Measurements from ENCODE around the gene AUTS2. TPM values are rescaled to one million over a fixed set of nuclear protein-coding genes. Genes with fewer than 3 reads are reported as not detected.

The AUTS2 gene
- total and polyA plus RNA-seq, 9 of the 15 experiments (the other 6 are each of a cell fraction or from before 2014, with no cell fraction given) = 0.58 TPM; not detected in 8

- WGBS (ENCODE audit: insufficient coverage, low coverage, missing lambda C conversion rate) = 0% methylated on average over 3 of the region's 3 CpGs
- no peak for FAIRE-seq
These were observed 63.1 kb downstream of the AUTS2 start for GRCh38 chr7:69661342-69661741.

More at GRCh38 chr7:69661342-69661741, 63.1 kb downstream of the AUTS2 start:
- ATAC-seq (no peak), DNase-seq (ENCODE audit: extremely low read depth in 1 of 4, low spot score in 3 of 4) (no peak)
- H3K9me1 ChIP-seq (ENCODE audit: control insufficient read depth, insufficient read depth, low read length) = no peaks in the 10 kb centered on the region
- H4K20me1 ChIP-seq (replicated peaks; ENCODE audit: control insufficient read depth, insufficient read depth, low read length) = no peaks in the 10 kb centered on the region
- BruUV-seq (replicated peaks) = no TSS peak
- in situ Hi-C loops (cut with MboI) = no loop called here
- no peak overlapping the region for H3K27ac ChIP-seq (ENCODE audit: extremely low read depth, low read depth, low read length)
- H3K4me3 ChIP-seq = no peak overlapping the region
- no peaks in the 10 kb centered on the region for H3K27me3 ChIP-seq (ENCODE audit: control insufficient read depth in 2 of 2, insufficient read depth in 2 of 2, low read length in 2 of 2)
- no peaks in the 10 kb centered on the region for H3K9me3 ChIP-seq (replicated peaks; ENCODE audit: control insufficient read depth, insufficient read depth, low read depth, low read length)
- H3K4me1 ChIP-seq (replicated peaks in 1 of 2; ENCODE audit: control insufficient read depth in 2 of 2, insufficient read depth in 2 of 2, low read length in 2 of 2) = no peaks in the 10 kb centered on the region
- H3K4me2 ChIP-seq (ENCODE audit: insufficient read depth, low read length) = no peak overlapping the region
- H3K79me2 ChIP-seq (ENCODE audit: control insufficient read depth, insufficient read depth, low read length) = no peaks in the 10 kb centered on the region
- POLR2A ChIA-PET = interaction anchor here (0.8 kb wide), 1 partner anchor 16 kb away, joined by 5 read pairs; no protein-coding TSS in a partner anchor
- no peak overlapping the region for H3K9ac ChIP-seq (ENCODE audit: insufficient read depth in 1 of 2, low read depth in 2 of 2, low read length in 2 of 2)
- CTCF ChIA-PET (ENCODE audit: low intra/inter-chr PET ratio) = no interaction called here
- no peak overlapping the region for H2AFZ ChIP-seq (ENCODE audit: low read depth, low read length)
- TF ChIP-seq SIN3B (IDR thresholded peaks at IDR 0.05; ENCODE audit: low read depth) = no peak
- TF ChIP-seq TFE3 (CRISPR knock-in tag; IDR thresholded peaks at IDR 0.05) = no peak
- no peak for TF ChIP-seq ZNF408 (CRISPR knock-in tag; IDR thresholded peaks at IDR 0.05; ENCODE audit: low read depth)
- no peak for TF ChIP-seq TOE1 (IDR thresholded peaks at IDR 0.05; ENCODE audit: borderline replicate concordance)
- no peak for TF ChIP-seq TOE1 (CRISPR knock-in tag; IDR thresholded peaks at IDR 0.05; ENCODE audit: borderline replicate concordance, low read depth)
- TF ChIP-seq PHTF2 (CRISPR knock-in tag; IDR thresholded peaks at IDR 0.05) = no peak
- TF ChIP-seq ZNF766 (CRISPR knock-in tag; conservative IDR thresholded peaks at IDR 0.05) = no peak
- no peak for TF ChIP-seq ZNF12 (CRISPR knock-in tag; IDR thresholded peaks at IDR 0.05)
- TF ChIP-seq ZNF668 (CRISPR knock-in tag; IDR thresholded peaks at IDR 0.05) = no peak
- no peak for TF ChIP-seq FOXA1 (IDR thresholded peaks at IDR 0.05; ENCODE audit: borderline replicate concordance)
- TF ChIP-seq RBM17 (IDR thresholded peaks at IDR 0.05; ENCODE audit: borderline replicate concordance, low read depth, low read length) = no peak
- TF ChIP-seq ZNF184 (CRISPR knock-in tag; IDR thresholded peaks at IDR 0.05) = no peak
- no peak for TF ChIP-seq DPF2 (IDR thresholded peaks at IDR 0.05)
- TF ChIP-seq, protein P1, sequence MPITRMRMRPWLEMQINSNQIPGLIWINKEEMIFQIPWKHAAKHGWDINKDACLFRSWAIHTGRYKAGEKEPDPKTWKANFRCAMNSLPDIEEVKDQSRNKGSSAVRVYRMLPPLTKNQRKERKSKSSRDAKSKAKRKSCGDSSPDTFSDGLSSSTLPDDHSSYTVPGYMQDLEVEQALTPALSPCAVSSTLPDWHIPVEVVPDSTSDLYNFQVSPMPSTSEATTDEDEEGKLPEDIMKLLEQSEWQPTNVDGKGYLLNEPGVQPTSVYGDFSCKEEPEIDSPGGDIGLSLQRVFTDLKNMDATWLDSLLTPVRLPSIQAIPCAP (CRISPR knock-in tag; IDR thresholded peaks at IDR 0.05; ENCODE audit: borderline replicate concordance) = no peak
- TF ChIP-seq ELF1 (tag; IDR thresholded peaks at IDR 0.05) = no peak
- intact Hi-C loops (cut with micrococcal nuclease) = no loop called here
- no peaks in the 10 kb centered on the region for H3K36me3 ChIP-seq (ENCODE audit: control insufficient read depth, insufficient read depth, low read length)
